ENCODE measurements around the gene ADGRL3. TPM values are rescaled to one million over a fixed set of nuclear protein-coding genes. Genes with fewer than 3 reads are reported as not detected.
"Not testable (repeated sequence)": the region's sequence is repeated elsewhere in the genome, so short reads cannot be mapped to it uniquely, and the experiment has no call there.

The ADGRL3 gene
- total RNA-seq, 1 donor from 2014 or later: 101 TPM

GRCh38 chr4:61986929-61987328 is 786.8 kb downstream of the ADGRL3 start:
- not testable (repeated sequence) for DNase-seq (ENCODE audit: low spot score)

- no peak for DNase-seq (ENCODE audit: low spot score)
These were observed 792.2 kb downstream of the ADGRL3 start for GRCh38 chr4:61992351-61992750.

GRCh38 chr4:61994036-61994435 is 793.9 kb downstream of the ADGRL3 start:
- DNase-seq (ENCODE audit: low spot score): no peak

- DNase-seq (ENCODE audit: low spot score): peak; percentile 26
These were observed 795.7 kb downstream of the ADGRL3 start for GRCh38 chr4:61995717-61996340.

- DNase-seq (ENCODE audit: low spot score): no peak
These were observed 796.8 kb downstream of the ADGRL3 start for GRCh38 chr4:61996943-61997342.

GRCh38 chr4:61997831-61998230 is 797.7 kb downstream of the ADGRL3 start:
- DNase-seq (ENCODE audit: low spot score): no peak

GRCh38 chr4:62003695-62004094 is 803.6 kb downstream of the ADGRL3 start:
- DNase-seq (ENCODE audit: low spot score): no peak

- DNase-seq (ENCODE audit: low spot score): no peak
These were observed 804.8 kb downstream of the ADGRL3 start for GRCh38 chr4:62004881-62005280.

- DNase-seq (ENCODE audit: low spot score): no peak
These were observed 806.0 kb downstream of the ADGRL3 start for GRCh38 chr4:62006108-62006507.

GRCh38 chr4:62015043-62015739 is 815.1 kb downstream of the ADGRL3 start:
- DNase-seq (ENCODE audit: low spot score): no peak

- no peak for DNase-seq (ENCODE audit: low spot score)
These were observed 818.4 kb downstream of the ADGRL3 start for GRCh38 chr4:62018537-62018936.

- no peak for DNase-seq (ENCODE audit: low spot score)
These were observed 823.5 kb downstream of the ADGRL3 start for GRCh38 chr4:62023633-62024032.

GRCh38 chr4:62028745-62029144 is 828.6 kb downstream of the ADGRL3 start:
- no peak for DNase-seq (ENCODE audit: low spot score)

- DNase-seq (ENCODE audit: low spot score): no peak
These were observed 830.8 kb downstream of the ADGRL3 start for GRCh38 chr4:62030958-62031357.

GRCh38 chr4:62037571-62037970 is 837.4 kb downstream of the ADGRL3 start:
- DNase-seq (ENCODE audit: low spot score): no peak

- no peak for DNase-seq (ENCODE audit: low spot score)
These were observed 851.2 kb downstream of the ADGRL3 start for GRCh38 chr4:62051332-62051731.

- no peak for DNase-seq (ENCODE audit: low spot score)
These were observed 853.8 kb downstream of the ADGRL3 start for GRCh38 chr4:62053974-62054373.

GRCh38 chr4:62057031-62057430 is 856.9 kb downstream of the ADGRL3 start:
- no peak for DNase-seq (ENCODE audit: low spot score)

- DNase-seq (ENCODE audit: low spot score): peak; percentile 4
These were observed 858.4 kb downstream of the ADGRL3 start for GRCh38 chr4:62058571-62058970.

- DNase-seq (ENCODE audit: low spot score): no peak
These were observed 870.2 kb downstream of the ADGRL3 start for GRCh38 chr4:62070291-62070852.

GRCh38 chr4:62075089-62075488 is 875.0 kb downstream of the ADGRL3 start:
- no peak for DNase-seq (ENCODE audit: low spot score)

GRCh38 chr4:62075521-62075920 is 875.4 kb downstream of the ADGRL3 start:
- DNase-seq (ENCODE audit: low spot score): no peak

GRCh38 chr4:62077406-62077805 is 877.3 kb downstream of the ADGRL3 start:
- DNase-seq (ENCODE audit: low spot score): no peak
